Esophagus squamous epithelium (tissue), 5 donors: ENCODE measurements around the gene RAET1L. TPM values are rescaled to one million over a fixed set of nuclear protein-coding genes. Genes with fewer than 3 reads are reported as not detected.
A peak's percentile ranks its signal among the peaks of the same experiment; 100 is the strongest.

Source experiments
- DNase-seq: peaks from one replicate; lab custom pipeline; 2025; lab: John Stamatoyannopoulos, UW
- H3K27ac ChIP-seq, 4 donors: fragments of 200-600 bp; sonication (generic); one replicate each; pipeline ENCODE4 v1.5.1; 2016 to 2019; ENCODE audit warnings: mild to moderate bottlenecking in 1 of 4
- H3K27me3 ChIP-seq, 4 donors: fragments of 200-600 bp; sonication (generic); 1 replicate in 3 of 4; 2 replicates in 1 of 4; pipeline versions ENCODE4 v1.5.1 to v1.6.0; 2017 to 2021; ENCODE audit warnings: antibody characterized with exemption in 1 of 4
- H3K36me3 ChIP-seq, 3 donors: fragments of 200-600 bp; sonication (generic); one replicate each; pipeline ENCODE4 v1.5.1; 2016 to 2019
- H3K4me1 ChIP-seq, 3 donors: fragments of 200-600 bp; sonication (generic); one replicate each; pipeline ENCODE4 v1.5.1; 2017 to 2019
- H3K4me3 ChIP-seq, 4 donors: fragments of 200-600 bp; sonication (generic); 1 replicate in 3 of 4; 2 replicates in 1 of 4; pipeline ENCODE4 v1.5.1; 2016 to 2019; ENCODE audit warnings: mild to moderate bottlenecking in 2 of 4, moderate library complexity in 1 of 4
- H3K9me3 ChIP-seq, 3 donors: fragments of 200-600 bp; sonication (generic); one replicate each; pipeline ENCODE4 v1.5.1; 2016 to 2019
- POLR2A ChIP-seq, 4 donors: fragments of 450-650 bp; IDR thresholded peaks; one replicate each; pipeline ENCODE4 v1.6.1; 2017; ENCODE audit warnings: antibody characterized with exemption in 4 of 4, mild to moderate bottlenecking in 4 of 4, moderate library complexity in 3 of 4
- WGBS, 2 donors: methylation state at CpG; one replicate each; pipeline ENCODE4 v1.1.5; 2018; 5-methylcytosine and 5-hydroxymethylcytosine counted together
- intact Hi-C: fragments of 100-400 bp; cut with DNase I; formaldehyde crosslinking; loops from one replicate; pipeline ENCODE4 v1.15.0; 2022
- total RNA-seq, 4 donors: library from RNA; depleted of rRNA; stranded (reverse); fragments of >200 nt; gene quantifications; one replicate each; pipeline ENCODE4 v1.1.0, GENCODE V29; 2016
- TF ChIP-seq, protein P1 (sequence below), 6 experiments: fragments of 450-650 bp in 4 of 6; fragments of 200-600 bp in 2 of 6; sonication (generic) in 2 of 6; IDR thresholded peaks; one replicate each; pipeline ENCODE4 v1.5.1; 2016 to 2019; ENCODE audit warnings: antibody characterized with exemption in 6 of 6, mild to moderate bottlenecking in 4 of 6, moderate library complexity in 4 of 6
- donor health status: DM: yes; HTN: yes; CAD: no.

Gene RAET1L
- total RNA-seq, 4 donors from 2014 or later = 14.5 to 99.5 (median 62.5) TPM

DNA sequence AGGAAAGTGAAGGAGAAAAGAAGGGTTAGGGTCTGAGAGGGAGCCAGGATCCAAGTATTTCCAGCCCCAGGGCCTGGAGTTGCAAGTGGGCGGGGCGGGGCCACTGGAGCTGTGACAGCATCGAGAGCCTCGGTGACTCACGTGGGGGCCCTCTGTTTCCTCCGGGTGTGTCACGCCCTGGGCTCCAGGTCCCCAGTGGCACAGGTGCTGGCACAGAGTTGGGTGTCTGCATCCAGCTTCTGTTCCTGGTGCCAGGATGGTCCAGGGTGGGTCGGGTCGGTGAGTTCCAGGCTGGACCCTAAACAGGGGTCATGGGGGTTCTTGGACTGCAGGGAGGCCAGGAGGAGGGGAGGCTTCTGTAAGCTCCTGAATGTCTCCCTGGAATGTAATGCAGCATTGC is 16.7 kb downstream of the RAET1L start:
- Histone ChIP-seq H3K4me1 (peaks cover 6 to 29% (median 12%) of the 10 kb centered on the region in 3 donors), H3K27me3 (peaks cover 0 to 95% (median 3%) of the 10 kb centered on the region in 4 donors), H3K27ac (no peak overlapping the region), H3K36me3 (no peaks in the 10 kb centered on the region), H3K4me3 (no peak overlapping the region), H3K9me3 (no peaks in the 10 kb centered on the region)
- WGBS, 2 donors = 10 to 28% methylated on average over 6 to 7 of the region's 9 CpGs
- TF ChIP-seq, protein P1, sequence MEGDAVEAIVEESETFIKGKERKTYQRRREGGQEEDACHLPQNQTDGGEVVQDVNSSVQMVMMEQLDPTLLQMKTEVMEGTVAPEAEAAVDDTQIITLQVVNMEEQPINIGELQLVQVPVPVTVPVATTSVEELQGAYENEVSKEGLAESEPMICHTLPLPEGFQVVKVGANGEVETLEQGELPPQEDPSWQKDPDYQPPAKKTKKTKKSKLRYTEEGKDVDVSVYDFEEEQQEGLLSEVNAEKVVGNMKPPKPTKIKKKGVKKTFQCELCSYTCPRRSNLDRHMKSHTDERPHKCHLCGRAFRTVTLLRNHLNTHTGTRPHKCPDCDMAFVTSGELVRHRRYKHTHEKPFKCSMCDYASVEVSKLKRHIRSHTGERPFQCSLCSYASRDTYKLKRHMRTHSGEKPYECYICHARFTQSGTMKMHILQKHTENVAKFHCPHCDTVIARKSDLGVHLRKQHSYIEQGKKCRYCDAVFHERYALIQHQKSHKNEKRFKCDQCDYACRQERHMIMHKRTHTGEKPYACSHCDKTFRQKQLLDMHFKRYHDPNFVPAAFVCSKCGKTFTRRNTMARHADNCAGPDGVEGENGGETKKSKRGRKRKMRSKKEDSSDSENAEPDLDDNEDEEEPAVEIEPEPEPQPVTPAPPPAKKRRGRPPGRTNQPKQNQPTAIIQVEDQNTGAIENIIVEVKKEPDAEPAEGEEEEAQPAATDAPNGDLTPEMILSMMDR (IDR thresholded peaks at IDR 0.05) = no peak
- TF ChIP-seq POLR2A (IDR thresholded peaks at IDR 0.05) = no peak
- intact Hi-C loops = no loop called here
- DNase-seq = no peak

DNA sequence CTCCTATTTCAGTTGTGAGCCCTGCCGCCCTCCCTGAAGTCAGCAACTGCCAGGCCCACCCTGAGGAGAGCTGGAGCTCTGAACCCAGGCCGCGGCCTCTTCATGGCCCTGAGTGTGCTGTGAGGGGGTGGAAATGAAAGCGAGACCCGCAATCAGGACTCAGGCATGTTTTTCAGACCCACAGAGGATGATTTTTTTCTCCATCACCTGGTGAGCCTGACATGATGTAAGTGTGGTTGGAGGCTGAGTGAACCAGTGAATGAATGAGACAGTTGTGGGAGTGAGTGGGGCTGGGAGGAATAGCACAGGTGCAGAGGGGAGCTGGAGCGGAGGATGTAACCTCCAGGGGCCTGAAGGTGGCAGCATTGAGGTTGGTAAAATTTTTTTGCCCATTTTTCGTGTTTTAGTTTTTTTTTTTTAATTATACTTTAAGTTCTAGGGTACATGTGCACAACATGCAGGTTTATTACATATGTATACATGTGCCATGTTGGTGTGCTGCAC is 18.3 kb downstream of the RAET1L start:
- Histone ChIP-seq H3K9me3 (no peaks in the 10 kb centered on the region), H3K27me3 (peaks cover 0 to 97% (median 3%) of the 10 kb centered on the region in 4 donors), H3K4me1 (peaks cover 6 to 29% (median 12%) of the 10 kb centered on the region in 3 donors), H3K4me3 (no peak overlapping the region), H3K36me3 (no peaks in the 10 kb centered on the region), H3K27ac (no peak overlapping the region)
- DNase-seq = no peak
- intact Hi-C loops = no loop called here
- no peak for TF ChIP-seq POLR2A (IDR thresholded peaks at IDR 0.05)
- TF ChIP-seq, protein P1 (IDR thresholded peaks at IDR 0.05) = peak in 4 of 6 experiments; percentile 18 to 37 (median 24)
- 61 to 68% methylated on average over 7 of the region's 7 CpGs for WGBS, 2 donors

DNA sequence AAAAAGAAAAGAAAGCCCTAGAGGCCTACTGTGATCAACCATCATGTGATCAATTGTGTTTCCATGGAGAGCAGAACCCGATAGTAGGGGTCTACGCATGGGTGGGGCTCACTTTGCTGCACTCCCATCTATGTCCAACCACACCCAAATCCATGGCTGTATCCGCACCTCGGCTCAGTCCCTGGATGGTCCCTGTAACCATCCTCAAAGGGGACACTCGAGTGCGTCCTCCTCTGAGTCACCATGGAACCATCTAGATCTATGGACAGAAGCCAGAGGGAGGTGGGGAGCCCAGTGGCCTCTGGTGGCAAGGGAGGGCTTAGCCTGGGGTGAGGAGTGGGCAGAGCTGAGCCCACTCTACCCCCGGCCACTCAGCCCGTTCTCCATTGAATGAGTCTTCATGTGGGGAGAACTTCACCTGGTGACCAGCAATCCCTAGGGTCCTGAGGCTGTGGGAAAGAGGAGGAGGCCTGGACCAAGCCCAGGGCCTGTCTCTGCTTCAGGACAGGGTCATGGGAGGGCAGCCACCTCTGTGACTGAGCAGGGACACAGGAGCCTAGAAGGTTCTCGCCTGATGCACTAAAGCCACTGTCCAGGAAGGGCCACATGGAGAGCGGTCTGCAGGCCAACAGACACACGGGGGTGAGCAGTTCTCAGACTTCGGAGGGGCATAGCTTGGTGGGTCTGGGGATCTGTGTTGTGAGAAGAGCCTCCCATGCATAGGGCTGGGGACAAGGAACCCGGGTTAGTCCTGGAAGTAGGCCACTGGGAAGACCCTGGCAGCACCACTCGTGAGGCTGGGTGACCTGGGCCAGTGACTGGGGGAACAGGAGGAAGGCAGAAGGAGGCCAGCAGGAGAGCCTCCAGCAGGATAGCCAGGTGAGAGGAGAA is 19.3 kb downstream of the RAET1L start:
- H3K36me3 ChIP-seq = no peaks in the 10 kb centered on the region
- TF ChIP-seq POLR2A (IDR thresholded peaks at IDR 0.05) = no peak
- TF ChIP-seq, protein P1 (IDR thresholded peaks at IDR 0.05) = no peak
- 60 to 89% methylated on average over 6 to 8 of the region's 14 CpGs for WGBS, 2 donors
- intact Hi-C loops = no loop called here
- peaks cover 6 to 29% (median 12%) of the 10 kb centered on the region in 3 donors for H3K4me1 ChIP-seq
- H3K27ac ChIP-seq = peak overlapping the region in 1 of 4 donors; percentile 0
- H3K9me3 ChIP-seq = no peaks in the 10 kb centered on the region
- H3K4me3 ChIP-seq = peak overlapping the region; percentile 46 to 75 (median 56)
- peaks cover 0 to 97% (median 3%) of the 10 kb centered on the region in 4 donors for H3K27me3 ChIP-seq
- no peak for DNase-seq

- peak overlapping the region; percentile 46 to 75 (median 56) for H3K4me3 ChIP-seq
- WGBS, 2 donors = 0 to 2% methylated on average over 3 to 14 of the region's 79 CpGs
- intact Hi-C loops = no loop called here
- H3K27ac ChIP-seq = peak overlapping the region in 2 of 4 donors; percentile 0 to 26
- TF ChIP-seq, protein P1 (IDR thresholded peaks at IDR 0.05) = peak in 3 of 6 experiments; percentile 6 to 30 (median 6)
- no peak for TF ChIP-seq POLR2A (IDR thresholded peaks at IDR 0.05)
- no peaks in the 10 kb centered on the region for H3K9me3 ChIP-seq
- H3K27me3 ChIP-seq = peaks cover 0 to 97% (median 3%) of the 10 kb centered on the region in 4 donors
- H3K4me1 ChIP-seq = peaks cover 6 to 29% (median 12%) of the 10 kb centered on the region in 3 donors
- peak; percentile 57 for DNase-seq
- no peaks in the 10 kb centered on the region for H3K36me3 ChIP-seq
Observed at GRCh38 chr6:150004783-150005717, 20.3 kb downstream of the RAET1L start.
